CD4-positive, alpha-beta T cell (primary cell): ENCODE measurements around the gene PNKP. TPM values are rescaled to one million over a fixed set of nuclear protein-coding genes. Genes with fewer than 3 reads are reported as not detected.
A peak's percentile ranks its signal among the peaks of the same experiment; 100 is the strongest.

Source experiments
- ATAC-seq: fragments of 200-7000 bp; cut with Tn5 transposase; one replicate; pipeline ENCODE4 v1.10.0; 2022; ENCODE audit warnings: mild to moderate bottlenecking; ENCODE audit not compliant: poor library complexity
- CTCF ChIA-PET: fragments of 350-600 bp; sonication (Branson Sonifier 250); formaldehyde crosslinking; loops from one replicate; lab custom pipeline; 2021; ENCODE audit warnings: antibody characterized with exemption, inconsistent platforms; lab: Charles Lee
- POLR2A ChIA-PET: fragments of 350-600 bp; sonication (Branson Sonifier 250); formaldehyde crosslinking; loops from one replicate; lab custom pipeline; 2021; ENCODE audit warnings: antibody characterized with exemption, inconsistent platforms; lab: Charles Lee
- DNase-seq, 14 experiments: peaks; one replicate each; pipeline ENCODE4 v3.0.0-alpha.2; 2013 to 2020; ENCODE audit warnings: mixed read lengths in 2 of 14
- H3K27ac ChIP-seq, 2 donors: one replicate each; pipeline versions ENCODE4 v1.5.1 to v1.7.0; 2013; ENCODE audit warnings: low read length in 2 of 2, low read depth in 1 of 2, mild to moderate bottlenecking in 1 of 2
- H3K27me3 ChIP-seq, 2 experiments: 1 replicate in 1 of 2; 2 replicates in 1 of 2; pipeline versions ENCODE4 v1.6.1 to v1.7.0; 2013; ENCODE audit warnings: low read length in 2 of 2, control low read depth in 1 of 2, mild to moderate bottlenecking in 1 of 2, moderate library complexity in 1 of 2; ENCODE audit not compliant: insufficient read depth in 2 of 2, control insufficient read depth in 1 of 2
- H3K36me3 ChIP-seq: one replicate; pipeline ENCODE4 v1.6.1; 2013; ENCODE audit warnings: low read length, control low read depth; ENCODE audit not compliant: insufficient read depth
- H3K4me1 ChIP-seq: one replicate; pipeline ENCODE4 v1.6.1; 2013; ENCODE audit warnings: low read length, control low read depth; ENCODE audit not compliant: insufficient read depth
- H3K4me3 ChIP-seq: one replicate; pipeline ENCODE4 v1.5.1; 2013; ENCODE audit warnings: mild to moderate bottlenecking, low read length, moderate library complexity
- H3K9me3 ChIP-seq, 2 experiments: 1 replicate in 1 of 2; 2 replicates in 1 of 2; pipeline versions ENCODE4 v1.6.1 to v1.7.0; 2013; ENCODE audit warnings: low read length in 2 of 2, mild to moderate bottlenecking in 2 of 2, control low read depth in 1 of 2, moderate library complexity in 1 of 2; ENCODE audit not compliant: control insufficient read depth in 1 of 2, insufficient read depth in 1 of 2
- H3K27ac Mint-ChIP-seq: one replicate; pipeline ENCODE4 v1.8.0; 2020; ENCODE audit warnings: mixed read lengths
- H3K27me3 Mint-ChIP-seq: one replicate; pipeline ENCODE4 v1.8.0; 2021; ENCODE audit warnings: mixed read lengths
- H3K36me3 Mint-ChIP-seq: one replicate; pipeline ENCODE4 v1.8.0; 2021; ENCODE audit warnings: low read depth, mixed read lengths
- H3K4me1 Mint-ChIP-seq: one replicate; pipeline ENCODE4 v1.8.0; 2021; ENCODE audit warnings: low read depth, mixed read lengths
- H3K4me3 Mint-ChIP-seq: one replicate; pipeline ENCODE4 v1.8.0; 2020; ENCODE audit warnings: mild to moderate bottlenecking, mixed read lengths
- H3K9me3 Mint-ChIP-seq: one replicate; pipeline ENCODE4 v1.8.0; 2020; ENCODE audit warnings: mixed read lengths
- intact Hi-C, 2 experiments: fragments of 100-400 bp; cut with DNase I in 1 of 2; cut with micrococcal nuclease in 1 of 2; formaldehyde crosslinking; loops; one replicate each; pipeline versions ENCODE4 v1.15.1 to v1.9.0; 2023 to 2025; cut with DNase I, micrococcal nuclease
- microRNA-seq: library from miRNA; unstranded; fragments of <30 nt; microRNA quantifications from one replicate; pipeline ENCODE4 v1.2.0, GENCODE V29; 2021; ENCODE audit warnings: borderline microRNAs expressed, borderline replicate concordance
- total RNA-seq, 174 experiments: library from RNA in 2 of 174; stranded (reverse) in 2 of 174; gene quantifications; one replicate each; pipeline ENCODE4 v1.2.3 and lab custom pipeline; 2021 to 2026
- TF ChIP-seq, protein P1 (sequence below): fragments of 200-600 bp; IDR thresholded peaks from one replicate; pipeline ENCODE4 v1.8.0; 2022; ENCODE audit warnings: antibody characterized with exemption, mild to moderate bottlenecking

PNKP gene
- total RNA-seq, 2 experiments from 2014 or later = 96.1 to 98.1 TPM

- H3K27me3 Mint-ChIP-seq = no peaks in the 10 kb centered on the region
- TF ChIP-seq, protein P1, sequence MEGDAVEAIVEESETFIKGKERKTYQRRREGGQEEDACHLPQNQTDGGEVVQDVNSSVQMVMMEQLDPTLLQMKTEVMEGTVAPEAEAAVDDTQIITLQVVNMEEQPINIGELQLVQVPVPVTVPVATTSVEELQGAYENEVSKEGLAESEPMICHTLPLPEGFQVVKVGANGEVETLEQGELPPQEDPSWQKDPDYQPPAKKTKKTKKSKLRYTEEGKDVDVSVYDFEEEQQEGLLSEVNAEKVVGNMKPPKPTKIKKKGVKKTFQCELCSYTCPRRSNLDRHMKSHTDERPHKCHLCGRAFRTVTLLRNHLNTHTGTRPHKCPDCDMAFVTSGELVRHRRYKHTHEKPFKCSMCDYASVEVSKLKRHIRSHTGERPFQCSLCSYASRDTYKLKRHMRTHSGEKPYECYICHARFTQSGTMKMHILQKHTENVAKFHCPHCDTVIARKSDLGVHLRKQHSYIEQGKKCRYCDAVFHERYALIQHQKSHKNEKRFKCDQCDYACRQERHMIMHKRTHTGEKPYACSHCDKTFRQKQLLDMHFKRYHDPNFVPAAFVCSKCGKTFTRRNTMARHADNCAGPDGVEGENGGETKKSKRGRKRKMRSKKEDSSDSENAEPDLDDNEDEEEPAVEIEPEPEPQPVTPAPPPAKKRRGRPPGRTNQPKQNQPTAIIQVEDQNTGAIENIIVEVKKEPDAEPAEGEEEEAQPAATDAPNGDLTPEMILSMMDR = no peak
- ATAC-seq (no peak), DNase-seq (no peak)
- H3K4me1 Mint-ChIP-seq = peaks cover 41% of the 10 kb centered on the region
- intact Hi-C loops = loop anchor here (5.0 to 10.0 kb wide), 2 partner anchors 44 to 317 kb away; partner anchors contain the start of genes AP2A1 (in 1 of the 2) and RPS11 (in 1 of the 2)
- POLR2A ChIA-PET = interaction anchor here (1.5 kb wide), 1 partner anchor 45 kb away, joined by 4 read pairs; the partner anchor contains the start of gene AP2A1
- H3K9me3 ChIP-seq = no peaks in the 10 kb centered on the region
- H3K36me3 Mint-ChIP-seq = peaks cover 10% of the 10 kb centered on the region
- peaks cover 40% of the 10 kb centered on the region for H3K4me1 ChIP-seq
- no peaks in the 10 kb centered on the region for H3K36me3 ChIP-seq
- H3K27ac Mint-ChIP-seq = no peak overlapping the region
- H3K4me3 Mint-ChIP-seq = peak overlapping the region; percentile 95
- no peak overlapping the region for H3K4me3 ChIP-seq
- no peaks in the 10 kb centered on the region for H3K9me3 Mint-ChIP-seq
- CTCF ChIA-PET = interaction anchor here (1.3 kb wide), 1 partner anchor 94 kb away, joined by 3 read pairs; no protein-coding TSS in a partner anchor
- no peak overlapping the region for H3K27ac ChIP-seq
- H3K27me3 ChIP-seq = no peaks in the 10 kb centered on the region
These were observed 56.0 kb downstream of the PNKP start for GRCh38 chr19:49811328-49811727.

Small RNA genes lying within 50 kb of the gene (microRNA-seq; reads per million reads assigned to microRNA genes)
- 0.81 reads per million for gene MIR4749
- gene MIR4750 = not detected
- not detected for gene MIR6800

Other genes with a start within 250 kb of the PNKP start
- 1 to 10 TPM; 4.2 to 4.7 TPM for gene RRAS, start 227.4 kb downstream of the PNKP start, total RNA-seq
- gene SCAF1, start 225.4 kb downstream of the PNKP start, total RNA-seq = 10 to 100 TPM; 30.6 to 34.8 TPM
- gene IRF3, start 201.7 kb downstream of the PNKP start, total RNA-seq = 100 to 1,000 TPM; 109 to 119 TPM
- 10 to 100 TPM in 1 of 2 experiments, 1 to 10 TPM in 1; 9.9 to 11.3 TPM for gene BCL2L12, start 201.6 kb downstream of the PNKP start, total RNA-seq
- gene PRMT1, start 190.3 kb downstream of the PNKP start, total RNA-seq = 10 to 100 TPM; 41.5 to 46.4 TPM
- 1 to 10 TPM; 2.1 to 2.5 TPM for gene ADM5, start 178.0 kb downstream of the PNKP start, total RNA-seq
- gene CPT1C, start 176.5 kb downstream of the PNKP start, total RNA-seq = under 1 TPM; 0.47 to 0.59 TPM
- 1 to 10 TPM; 2.1 to 2.9 TPM for gene TSKS, start 104.3 kb downstream of the PNKP start, total RNA-seq
- gene AP2A1, start 100.6 kb downstream of the PNKP start, total RNA-seq = 10 to 100 TPM; 28.2 to 28.9 TPM
- gene FUZ, start 54.3 kb downstream of the PNKP start, total RNA-seq = 10 to 100 TPM; 14.9 to 15.2 TPM
- 10 to 100 TPM; 67.2 to 67.8 TPM for gene MED25, start 49.3 kb downstream of the PNKP start, total RNA-seq
- gene PTOV1, start 16.4 kb downstream of the PNKP start, total RNA-seq = 100 to 1,000 TPM; 127 to 134 TPM
- gene AKT1S1, start 9.8 kb upstream of the PNKP start, total RNA-seq = 10 to 100 TPM; 15.1 to 15.8 TPM
- 10 to 100 TPM; 35.5 to 35.8 TPM for gene TBC1D17, start 10.1 kb upstream of the PNKP start, total RNA-seq
- 1 to 10 TPM; 4.7 to 5.4 TPM for gene IL4I1, start 29.3 kb upstream of the PNKP start, total RNA-seq
- gene ATF5, start 61.6 kb upstream of the PNKP start, total RNA-seq = 10 to 100 TPM; 16.3 to 19.1 TPM
- 10 to 100 TPM; 19.2 to 21.7 TPM for gene NUP62, start 61.9 kb upstream of the PNKP start, total RNA-seq
- gene SIGLEC11, start 93.6 kb upstream of the PNKP start, total RNA-seq = under 1 TPM in 1 of 2 experiments, not detected in 1; 0.08 TPM
- gene VRK3, start 157.8 kb upstream of the PNKP start, total RNA-seq = 10 to 100 TPM; 65.1 to 65.4 TPM
- gene ZNF473, start 158.4 kb upstream of the PNKP start, total RNA-seq = 1 to 10 TPM; 2.6 to 2.8 TPM